Inflammatory macrophage treated with lipopolysaccharide for 1 hour (primary cell): ENCODE data around the gene CARD19.
A peak's percentile ranks its signal among the peaks of the same experiment; 100 is the strongest.

Source experiments
- DNase-seq, 2 donors: peaks; one replicate each; pipeline ENCODE4 v3.0.0-alpha.2; 2020 to 2022

The CARD19 gene

DNA sequence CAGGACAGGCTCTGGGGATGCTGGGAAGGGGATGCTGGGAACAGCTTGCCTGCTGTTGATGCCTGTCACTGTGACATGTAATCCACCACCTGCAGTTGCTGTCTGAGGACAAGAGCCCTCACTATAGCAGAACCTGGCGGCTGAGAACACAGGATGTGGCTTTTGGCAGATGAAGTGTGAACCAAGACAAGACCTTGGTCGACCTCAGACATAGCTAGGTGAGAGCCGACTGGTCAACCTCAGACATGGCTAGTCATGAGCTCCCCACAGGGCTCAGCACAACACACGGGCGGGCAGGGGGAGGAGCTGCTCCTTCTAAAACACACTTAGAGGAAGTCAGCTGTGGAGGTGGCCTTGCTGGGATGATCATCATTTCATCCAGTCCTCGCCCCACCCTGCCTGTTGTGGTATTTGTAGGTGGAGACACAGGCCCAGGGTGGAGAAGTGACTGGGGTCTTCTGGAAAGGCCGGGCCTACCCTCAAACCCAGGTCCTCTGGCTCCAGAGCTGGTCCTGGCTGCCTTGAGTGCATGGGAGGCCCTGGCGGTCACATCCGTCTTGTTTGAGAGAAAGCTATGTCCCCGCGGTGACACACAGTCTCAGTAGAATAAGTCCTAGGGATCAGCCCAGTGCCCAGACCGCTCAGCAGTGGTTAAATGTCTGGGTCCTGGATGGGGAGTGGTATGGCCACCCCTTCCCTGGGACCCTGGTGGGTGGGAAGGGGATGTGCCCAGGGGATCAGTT is 31.5 kb upstream of the CARD19 start:
- DNase-seq, result peak; percentile 48 to 52

DNA sequence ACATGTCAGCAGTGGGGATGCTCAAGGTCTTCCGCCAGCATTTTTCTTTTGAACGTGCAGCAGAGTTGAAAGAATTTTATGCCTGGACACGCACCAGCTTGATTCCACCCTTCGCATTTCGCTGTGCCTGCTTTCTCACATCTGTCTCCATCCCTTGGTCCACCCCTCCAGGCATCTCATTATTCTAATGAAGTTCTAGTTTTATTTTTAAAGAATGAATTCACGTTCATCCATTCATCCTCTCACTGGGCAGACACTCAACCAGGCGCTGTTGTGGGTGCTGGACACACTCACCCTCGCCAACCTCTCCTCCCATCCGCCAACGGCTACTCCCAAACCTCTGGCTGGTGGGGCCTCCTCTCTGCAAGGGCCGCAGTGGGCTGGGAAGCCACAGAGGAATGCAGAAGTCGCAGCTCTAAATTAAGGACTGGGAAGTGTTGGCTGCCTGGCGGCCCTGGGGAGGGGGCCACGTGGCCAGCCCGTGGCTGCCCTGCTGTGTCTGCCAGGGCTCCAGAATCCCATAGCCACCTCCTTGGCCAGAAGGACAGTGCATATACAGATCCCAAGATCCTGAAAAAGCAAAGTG is 30.8 kb upstream of the CARD19 start:
- no peak for DNase-seq

DNA sequence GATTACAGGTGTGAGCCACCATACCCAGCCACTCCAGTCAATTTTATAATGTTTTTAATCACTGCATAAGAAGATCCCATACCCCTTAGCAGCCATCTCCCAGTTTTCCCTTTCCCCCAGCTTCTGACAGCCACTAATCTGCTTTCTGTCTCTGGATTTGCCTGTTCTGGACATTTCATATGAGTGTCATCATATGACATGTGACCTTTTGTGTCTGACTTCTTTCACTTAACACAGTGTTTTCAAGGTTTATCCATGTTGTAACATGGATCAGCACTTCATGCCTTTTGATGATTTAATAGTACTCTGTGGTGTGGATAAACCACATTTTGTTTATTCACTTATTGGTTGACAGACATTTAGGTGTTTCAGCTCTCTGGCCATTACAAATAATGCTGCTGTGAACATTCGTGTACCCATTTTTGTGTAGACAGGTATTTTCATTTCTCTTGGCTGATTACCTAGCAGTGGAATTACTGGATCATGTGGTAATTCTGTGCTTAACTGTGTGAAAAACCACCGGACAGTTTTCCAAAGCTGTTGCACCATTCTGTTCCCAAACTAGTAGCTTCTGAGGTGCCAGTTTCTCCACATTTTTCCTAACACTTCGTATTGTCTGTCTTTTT is 28.9 kb upstream of the CARD19 start:
- peak in 1 of 2 donors; percentile 53 for DNase-seq

DNA sequence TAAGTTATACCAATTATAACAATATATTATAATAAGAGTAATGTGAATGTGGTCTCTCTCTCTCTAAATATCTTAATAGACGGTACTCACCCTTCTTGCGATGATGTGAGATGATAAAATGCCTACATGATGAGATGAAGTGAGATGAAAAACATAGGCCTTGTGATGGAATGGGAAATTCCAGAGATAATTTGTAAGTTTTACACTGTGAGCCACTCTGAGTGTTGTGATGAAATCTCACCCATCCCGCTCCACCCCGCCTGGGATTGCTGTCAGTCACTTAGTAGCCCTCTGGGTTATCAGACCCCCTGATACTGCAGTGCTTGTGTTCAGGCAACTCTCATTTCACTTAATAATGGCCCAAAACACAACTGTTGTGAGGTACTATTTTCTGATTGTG is 27.1 kb upstream of the CARD19 start:
- peak in 1 of 2 donors; percentile 29 for DNase-seq

DNA sequence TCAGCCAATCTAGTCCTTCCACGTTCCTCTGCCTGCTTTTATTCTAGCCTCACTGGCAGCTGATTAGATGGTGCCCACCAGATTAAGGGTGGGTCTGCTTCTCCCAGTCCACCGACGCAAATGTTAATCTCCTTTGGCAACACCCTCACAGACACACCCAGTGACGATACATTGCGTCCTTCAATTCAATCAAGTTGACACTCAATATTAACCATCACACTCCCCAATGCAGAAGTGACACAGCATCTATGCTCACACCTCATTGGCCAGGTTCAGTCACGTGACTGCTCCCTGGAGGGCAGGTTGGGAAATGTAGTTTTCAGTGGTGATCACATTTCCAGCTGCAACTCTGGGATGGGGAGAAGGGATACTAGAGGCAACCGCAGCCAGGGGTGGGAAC is 24.6 kb upstream of the CARD19 start:
- no peak for DNase-seq

DNA sequence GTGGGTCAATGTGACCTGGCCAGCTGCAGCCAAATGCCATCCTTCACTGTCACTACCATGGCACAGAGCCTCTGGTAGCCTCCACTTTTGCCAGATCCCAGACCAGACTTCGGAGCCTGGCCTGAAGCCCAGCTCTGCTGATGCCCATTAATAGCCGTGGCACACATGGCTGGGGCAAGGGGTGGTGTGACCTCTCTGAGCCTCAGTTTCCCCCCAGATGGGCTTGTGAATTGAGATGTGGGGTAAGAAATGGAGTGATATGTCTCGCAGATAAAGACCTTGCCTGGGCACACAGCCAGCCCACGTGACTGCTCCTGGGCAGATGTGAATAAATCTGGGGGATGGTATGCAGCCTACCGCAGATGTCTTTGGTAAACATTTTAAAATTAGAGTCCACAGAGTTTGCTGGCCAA is 23.6 kb upstream of the CARD19 start:
- DNase-seq, result no peak

DNA sequence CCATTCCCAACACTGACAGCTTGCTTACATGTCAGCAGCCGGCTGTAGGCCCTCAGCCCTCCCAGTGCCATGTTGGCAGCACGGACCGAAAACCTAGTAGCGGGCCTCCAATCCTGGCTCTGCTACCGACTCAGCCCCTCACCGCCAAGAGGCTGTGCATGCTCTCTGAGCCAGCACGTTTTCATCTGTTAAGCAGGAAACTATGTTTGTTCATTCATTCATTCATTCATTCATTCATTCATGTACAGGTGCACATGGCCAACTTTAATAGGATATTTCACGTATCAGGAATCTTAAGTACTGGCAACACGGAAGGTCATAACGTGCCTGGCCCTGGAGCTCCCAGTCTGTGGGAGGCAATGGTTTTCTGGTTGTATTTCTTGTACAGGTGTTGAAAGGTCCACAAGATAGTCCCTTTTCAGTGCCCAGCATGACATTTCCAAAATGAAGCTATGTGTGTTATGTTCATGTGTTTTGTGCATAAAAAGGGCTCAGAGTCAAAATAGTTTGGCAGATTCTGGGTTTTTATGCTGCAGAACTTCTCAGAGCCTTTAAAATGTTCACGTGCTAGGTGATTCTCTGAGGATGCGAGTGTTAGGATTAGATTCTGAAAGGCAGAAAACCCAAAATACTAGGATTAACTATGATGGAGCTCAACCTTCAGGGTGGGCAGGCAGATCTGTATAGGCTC is 19.8 kb upstream of the CARD19 start:
- no peak for DNase-seq

DNA sequence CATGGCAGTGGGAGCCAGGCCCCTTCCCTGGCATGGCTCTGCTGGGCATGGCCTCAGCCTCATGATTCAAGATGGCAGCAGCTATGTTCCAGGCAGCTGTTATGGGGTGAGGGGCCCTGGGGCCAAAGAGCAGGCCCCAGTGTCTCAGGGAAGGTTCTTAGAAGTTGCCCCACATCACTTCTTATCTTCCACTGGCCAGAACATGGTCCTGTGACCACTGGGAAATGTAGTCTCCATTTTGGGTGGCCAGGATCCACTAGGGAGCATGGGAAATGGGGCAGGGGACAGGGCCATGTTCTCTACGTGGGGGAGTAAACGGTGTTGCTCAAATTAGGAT is 19.3 kb upstream of the CARD19 start:
- no peak for DNase-seq

DNA sequence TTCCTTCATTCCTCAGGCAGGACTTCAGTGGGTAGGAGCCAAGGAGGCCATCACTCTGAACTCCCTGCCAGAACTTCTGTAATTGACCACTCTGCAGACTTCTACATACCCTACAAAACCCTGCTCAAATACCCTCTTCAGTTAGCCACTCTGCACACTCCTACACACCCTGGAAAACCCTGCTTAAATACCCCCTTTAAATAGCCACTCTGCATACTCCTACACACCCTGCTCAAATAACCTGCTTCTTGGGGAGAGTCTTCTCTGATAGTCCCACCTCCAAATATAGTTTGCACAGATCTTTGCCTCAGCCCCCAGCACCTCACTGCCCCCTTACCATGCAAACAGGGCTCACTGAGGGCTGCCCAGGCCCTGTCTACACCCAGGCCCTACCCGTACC is 18.6 kb upstream of the CARD19 start:
- DNase-seq, result no peak

DNA sequence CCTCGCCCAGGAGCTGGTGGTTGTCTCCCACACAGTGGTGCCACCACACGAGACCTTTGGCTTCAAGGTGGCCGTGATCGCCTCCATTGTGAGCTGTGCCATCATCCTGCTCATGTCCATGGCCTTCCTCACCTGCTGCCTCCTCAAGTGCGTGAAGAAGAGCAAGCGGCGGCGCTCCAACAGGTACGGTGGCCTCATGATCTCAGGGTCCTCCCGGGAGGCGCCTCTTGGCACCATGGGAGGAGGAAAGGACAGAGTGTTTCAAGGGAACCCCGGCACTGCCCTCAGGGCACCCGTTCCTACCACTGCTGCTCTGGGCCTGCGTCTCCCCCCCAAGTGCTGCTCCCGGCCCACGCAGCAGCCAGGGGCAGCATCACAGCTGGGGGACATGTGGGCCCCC is 18.2 kb upstream of the CARD19 start:
- DNase-seq, result no peak

DNA sequence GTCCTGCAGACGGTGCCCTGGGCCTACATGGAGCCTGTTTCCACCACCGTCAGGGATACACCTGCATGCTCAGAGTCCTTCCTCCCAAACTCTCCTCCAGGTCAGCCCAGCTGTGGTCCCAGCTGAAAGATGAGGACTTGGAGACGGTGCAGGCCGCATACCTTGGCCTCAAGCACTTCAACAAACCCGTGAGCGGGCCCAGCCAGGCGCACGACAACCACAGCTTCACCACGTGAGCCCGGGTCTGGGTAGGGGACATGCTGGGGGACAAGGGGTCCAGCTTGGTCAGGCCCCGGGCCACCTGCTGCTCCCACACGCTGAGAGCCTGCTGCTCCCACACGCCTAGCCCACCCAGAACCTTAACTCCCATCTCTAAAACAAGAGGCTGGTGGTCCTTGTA is 16.6 kb upstream of the CARD19 start:
- DNase-seq, result no peak

DNA sequence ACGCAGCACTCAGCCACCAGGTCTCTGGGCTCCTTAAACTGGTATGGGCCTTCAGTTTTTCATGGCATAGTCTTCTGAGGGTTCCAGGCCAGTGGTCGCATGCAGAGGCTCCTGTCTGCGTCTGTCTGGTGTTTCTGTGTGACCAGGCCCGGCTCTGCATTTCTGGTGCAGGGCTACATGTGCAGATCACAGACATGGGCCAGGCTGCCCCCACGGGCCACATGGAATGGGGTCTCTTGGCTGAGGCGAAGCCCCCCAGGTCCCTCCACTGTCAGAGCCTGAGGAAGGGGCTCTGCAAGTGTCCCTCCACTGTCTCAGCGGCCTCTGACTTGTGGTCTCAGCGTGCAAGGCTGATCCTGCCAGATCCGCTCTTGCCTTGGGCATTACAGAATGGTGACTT is 15.6 kb upstream of the CARD19 start:
- no peak for DNase-seq

DNA sequence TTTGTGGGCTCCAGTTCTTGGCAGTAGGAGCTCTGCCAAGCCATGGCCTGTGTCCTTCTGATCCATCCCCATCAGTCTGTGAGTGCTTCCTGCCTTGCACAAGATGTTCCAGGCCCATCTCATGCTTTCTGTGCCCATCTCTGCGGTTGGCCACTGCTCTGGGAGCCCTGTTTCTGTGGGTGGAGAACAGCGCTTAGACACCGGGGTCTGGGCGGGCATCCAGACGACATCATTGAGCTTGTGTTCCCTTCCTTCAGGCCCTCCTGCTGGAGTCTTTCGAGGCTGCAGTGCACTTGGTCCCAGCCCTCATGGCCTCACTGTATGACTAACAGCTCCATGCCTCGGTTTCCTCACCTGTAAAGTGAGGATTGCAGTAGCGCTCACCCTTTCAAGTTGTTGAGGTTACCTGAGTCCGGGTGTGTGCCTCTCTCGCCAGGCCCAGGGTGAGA is 14.9 kb upstream of the CARD19 start:
- no peak for DNase-seq

DNA sequence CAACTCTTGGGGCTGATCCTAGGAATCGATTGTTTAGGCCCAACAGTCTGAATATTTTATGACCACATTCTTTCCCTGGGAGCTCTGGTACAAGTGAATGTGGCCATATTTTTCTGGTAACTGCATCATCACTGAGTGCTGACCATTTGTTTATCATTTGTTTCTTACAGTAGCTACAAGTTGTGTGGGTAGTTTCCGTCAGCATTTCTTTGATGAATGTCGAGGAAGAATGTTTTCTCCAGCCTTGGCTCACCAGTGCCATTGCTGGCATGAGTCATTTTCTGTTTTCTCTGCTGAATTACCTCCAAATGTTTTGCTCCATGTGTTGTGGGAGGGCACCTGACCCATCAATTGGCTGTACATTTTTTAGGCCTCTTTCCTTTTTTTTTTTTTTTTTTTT is 14.1 kb upstream of the CARD19 start:
- DNase-seq, result peak; percentile 68 to 87

DNA sequence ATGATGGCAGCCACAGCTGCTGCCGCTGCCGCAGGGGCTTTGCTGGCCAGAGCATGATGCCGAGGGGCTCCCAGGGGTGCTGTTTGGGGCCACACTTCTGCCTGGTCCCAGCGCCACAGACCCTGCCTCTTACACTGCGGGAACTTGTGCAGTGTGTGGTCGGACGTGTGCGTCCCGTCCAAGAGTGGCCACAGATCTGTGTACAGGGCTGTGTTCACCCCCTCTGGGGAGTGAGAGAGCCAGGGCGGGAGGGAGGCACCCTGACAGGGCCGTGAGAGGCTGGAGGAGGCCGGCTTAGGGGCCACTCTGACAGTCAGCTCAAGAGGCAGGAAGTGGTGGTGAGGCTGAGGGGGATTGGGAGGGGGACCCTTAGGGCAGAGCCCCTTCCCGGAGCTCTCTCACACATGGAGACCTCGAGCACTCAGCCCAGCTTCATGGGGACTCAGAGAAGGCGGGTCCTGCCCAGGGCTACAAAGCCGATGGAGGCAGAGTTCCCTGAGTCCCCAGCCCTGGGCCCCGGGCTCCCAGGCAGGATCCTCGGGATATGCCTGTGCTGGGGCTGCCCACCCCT is 13.1 kb upstream of the CARD19 start:
- no peak for DNase-seq

DNA sequence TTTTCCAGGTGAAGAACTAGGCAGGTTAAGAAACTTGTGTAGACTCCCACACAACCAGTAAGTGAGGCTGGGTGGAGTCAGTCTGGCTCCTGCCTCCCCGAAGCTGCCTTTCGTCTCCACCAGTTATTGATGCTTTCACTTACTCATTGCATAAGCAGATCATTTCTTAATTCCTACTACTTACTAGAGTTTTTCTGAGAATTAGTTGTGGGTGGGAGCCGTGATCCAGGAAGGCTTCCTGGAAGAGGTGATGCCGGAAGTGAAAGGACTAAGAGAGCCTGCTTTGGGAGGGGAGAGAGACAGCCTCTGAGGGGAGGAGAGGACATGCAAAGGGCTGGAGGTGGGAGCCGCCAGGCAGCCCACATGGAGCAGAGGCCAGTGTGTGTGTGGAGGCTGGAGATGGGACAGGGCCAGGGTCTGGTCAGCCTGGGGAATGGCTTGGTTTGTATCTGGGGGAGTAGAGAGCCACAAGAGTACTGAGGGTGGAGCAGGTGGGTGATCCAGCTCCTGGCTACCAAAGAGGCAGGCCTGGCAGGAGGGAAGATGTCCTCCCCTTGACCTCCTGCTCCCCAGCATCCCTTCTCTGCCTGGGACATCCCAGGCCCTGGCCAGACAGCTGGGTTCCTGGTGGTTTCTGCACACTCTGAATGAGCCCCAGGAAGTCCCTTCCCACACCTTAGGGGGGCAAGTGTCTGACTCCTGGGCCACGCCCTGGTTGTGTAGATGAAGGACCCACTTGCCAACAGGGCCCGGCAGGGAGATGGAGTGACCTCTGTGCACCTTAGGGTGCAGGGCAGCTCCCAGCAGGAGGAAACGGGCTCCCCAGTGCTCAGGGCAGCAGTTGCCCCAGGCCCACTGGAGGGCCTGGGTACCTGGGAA is 12.2 kb upstream of the CARD19 start:
- DNase-seq, result peak; percentile 79 to 85

DNA sequence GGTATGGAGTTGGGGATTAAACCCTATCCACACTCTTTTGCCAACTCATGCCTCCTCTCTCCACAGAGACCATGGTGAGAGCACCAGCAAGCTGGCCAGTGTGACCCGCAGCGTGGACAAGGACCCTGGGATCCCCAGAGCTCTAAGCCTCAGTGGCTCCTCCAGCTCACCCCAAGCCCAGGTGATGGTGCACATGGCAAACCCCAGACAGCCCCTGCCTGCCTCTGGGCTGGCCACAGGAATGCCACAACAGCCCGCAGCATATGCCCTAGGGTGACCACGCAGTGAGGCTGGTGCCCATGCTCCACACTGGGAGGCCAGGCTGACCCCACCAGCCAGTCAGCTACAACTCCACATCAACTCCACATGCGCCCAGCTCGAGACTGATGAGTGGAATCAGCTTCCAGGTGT is 11.5 kb upstream of the CARD19 start:
- DNase-seq, result no peak

DNA sequence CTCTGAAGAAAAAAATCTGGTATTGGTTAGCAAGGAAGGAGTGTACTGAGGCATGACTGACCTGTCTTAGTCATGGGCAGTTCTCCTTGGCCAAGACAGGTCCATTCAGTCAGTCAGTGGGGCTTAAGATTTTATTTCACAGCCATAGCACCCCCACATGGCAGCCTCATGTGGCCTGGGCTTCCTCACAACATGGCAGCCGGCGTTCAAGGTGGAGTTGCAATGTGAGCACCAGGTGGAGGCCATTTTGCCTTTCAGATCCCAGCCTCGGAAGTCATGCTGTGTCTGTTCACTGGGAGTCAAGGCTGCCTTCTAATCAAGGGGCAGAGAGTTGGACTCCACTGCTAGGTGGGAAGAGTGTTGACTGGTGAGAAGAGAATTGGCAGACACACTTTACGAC is 10.3 kb upstream of the CARD19 start:
- DNase-seq, result no peak

DNA sequence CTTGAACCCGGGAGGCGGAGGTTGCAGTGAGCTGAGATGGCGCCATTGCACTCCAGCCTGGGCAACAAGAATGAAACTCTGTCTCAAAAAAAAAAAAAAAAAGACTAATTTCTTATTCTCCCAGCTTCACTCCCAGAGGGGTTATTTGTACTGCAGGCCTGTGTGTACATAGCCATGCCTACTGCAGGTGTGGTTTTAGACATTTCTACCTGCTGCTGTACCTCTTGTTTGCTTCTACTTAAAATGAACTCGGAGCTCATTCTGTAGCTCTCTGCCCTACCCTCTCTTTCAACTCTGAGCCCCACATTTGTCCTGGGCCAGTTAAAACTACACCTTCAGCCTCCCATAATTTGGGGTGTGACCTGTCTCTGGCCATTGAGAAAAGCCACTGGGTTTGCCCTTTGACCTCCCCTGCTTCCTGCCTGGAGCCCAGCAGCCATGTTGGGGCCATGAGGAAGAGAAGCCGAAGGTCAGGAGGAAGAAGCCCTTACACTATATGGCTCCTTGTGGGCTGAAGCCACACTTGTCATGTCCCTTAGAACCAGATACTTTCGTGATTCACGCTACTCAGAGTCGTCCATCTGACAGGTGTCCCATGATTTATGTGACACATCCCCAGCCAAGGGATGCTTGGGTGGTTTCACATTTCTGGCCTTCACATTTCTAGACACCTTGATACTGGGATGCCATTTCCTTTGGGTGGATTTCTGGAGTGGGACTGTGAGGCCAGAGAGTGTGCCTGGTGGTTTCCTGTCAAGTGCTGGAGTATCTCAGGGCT is 9.4 kb upstream of the CARD19 start:
- DNase-seq, result no peak

DNA sequence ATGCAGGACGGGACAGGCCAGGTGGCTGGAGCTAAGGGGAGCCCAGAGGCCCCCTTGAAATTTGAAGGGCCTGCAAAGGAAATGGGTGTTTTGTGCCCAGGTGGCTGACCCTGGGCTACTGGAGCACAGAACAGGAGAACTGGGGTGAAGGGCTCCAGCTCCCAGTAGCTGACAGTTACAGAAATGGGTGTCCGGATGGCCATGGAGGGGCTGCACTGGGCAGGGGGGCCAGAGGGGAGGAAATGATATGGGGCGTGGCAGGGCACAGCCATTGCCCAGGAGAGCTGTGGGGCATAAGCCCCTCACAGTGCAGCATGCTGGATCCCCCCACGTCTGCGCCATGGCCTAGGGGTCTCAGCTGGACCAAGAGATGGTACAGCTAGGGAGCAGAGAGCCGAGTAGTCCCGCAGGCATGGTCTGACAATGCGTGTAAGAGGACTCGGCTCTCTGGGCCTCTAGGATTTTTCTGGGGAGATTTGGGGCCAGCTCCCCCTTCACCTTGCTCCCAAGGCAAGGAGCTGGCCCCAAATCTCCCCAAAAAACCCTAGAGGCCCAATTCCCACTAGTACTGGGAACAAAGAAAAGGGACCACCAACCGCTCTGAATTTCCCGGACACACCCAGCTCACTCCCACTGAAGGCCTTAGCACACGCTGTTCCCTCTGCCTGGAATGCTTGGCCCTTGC is 7.9 kb upstream of the CARD19 start:
- DNase-seq, result no peak

DNA sequence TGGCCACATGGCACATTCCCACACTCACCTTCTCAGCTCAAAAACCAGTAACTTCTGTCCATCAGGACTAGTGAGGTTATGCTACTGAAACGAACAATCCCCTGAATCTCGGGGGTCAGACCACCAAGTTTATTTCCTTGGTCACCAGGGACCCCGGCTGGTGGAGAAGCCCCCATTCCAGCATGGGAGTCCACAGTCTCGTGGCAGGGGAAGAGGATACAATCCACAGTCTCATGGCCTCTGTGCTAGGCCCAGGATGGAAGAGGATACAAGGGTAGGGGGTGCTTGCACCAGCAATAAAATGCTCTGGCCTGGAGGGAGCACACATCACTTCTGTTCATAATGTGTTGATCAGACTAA is 7.4 kb upstream of the CARD19 start:
- no peak for DNase-seq
